C4-2B (cell line): Measurements from ENCODE around the gene UFD1.

Experiments used
- CTCF ChIP-seq: fragments of 450-650 bp; conservative IDR thresholded peaks from 2 replicates; pipeline ENCODE4 v1.5.1; 2017; ENCODE audit warnings: mild to moderate bottlenecking
- ZFX ChIP-seq: fragments of 450-650 bp; IDR thresholded peaks from 2 replicates; pipeline ENCODE4 v1.6.1; 2017

- TF ChIP-seq CTCF (no peak), ZFX (no peak)
Observed at GRCh38 chr22:19490628-19491230, 11.7 kb upstream of the UFD1 start.
